BE2C (cell line): ENCODE measurements around the gene OR2V1.
"Not testable (repeated sequence)": the region's sequence is repeated elsewhere in the genome, so short reads cannot be mapped to it uniquely, and the experiment has no call there.

Experiments used
- DNase-seq: peaks from one replicate; pipeline ENCODE4 v3.0.0-alpha.2; 2020
- H3K27me3 ChIP-seq: fragments of 250-450 bp; sonication (Bioruptor Pico); 2 replicates; pipeline ENCODE4 v1.5.1; 2020; ENCODE audit warnings: mild to moderate bottlenecking
- H3K36me3 ChIP-seq: fragments of 250-450 bp; sonication (Bioruptor Pico); 2 replicates; pipeline ENCODE4 v1.5.1; 2020; ENCODE audit warnings: mild to moderate bottlenecking
- H3K4me1 ChIP-seq: fragments of 250-450 bp; sonication (Bioruptor Pico); 2 replicates; pipeline ENCODE4 v1.5.1; 2020
- H3K4me3 ChIP-seq: 2 replicates; pipeline ENCODE4 v1.5.1; 2011; ENCODE audit warnings: low read depth, low read length
- H3K9me3 ChIP-seq: fragments of 250-450 bp; sonication (Bioruptor Pico); 2 replicates; pipeline ENCODE4 v1.5.1; 2020
- CTCF ChIP-seq: IDR thresholded peaks from 2 replicates; pipeline ENCODE4 v1.5.1; 2012; ENCODE audit warnings: mild to moderate bottlenecking, low read depth, low read length

The OR2V1 gene

GRCh38 chr5:181151146-181151545, 20.2 kb upstream of the OR2V1 start:
- H3K36me3 ChIP-seq, result no peaks in the 10 kb centered on the region
- no peaks in the 10 kb centered on the region for H3K9me3 ChIP-seq
- no peaks in the 10 kb centered on the region for H3K4me1 ChIP-seq
- no peak for DNase-seq
- no peak overlapping the region for H3K4me3 ChIP-seq
- no peaks in the 10 kb centered on the region for H3K27me3 ChIP-seq
- TF ChIP-seq CTCF, result no peak

- no peaks in the 10 kb centered on the region for H3K27me3 ChIP-seq
Observed at GRCh38 chr5:181149806-181150733, 19.1 kb upstream of the OR2V1 start.

GRCh38 chr5:181149355-181149754, 18.4 kb upstream of the OR2V1 start:
- no peak for DNase-seq
- no peaks in the 10 kb centered on the region for H3K4me1 ChIP-seq
- no peaks in the 10 kb centered on the region for H3K27me3 ChIP-seq
- no peaks in the 10 kb centered on the region for H3K36me3 ChIP-seq
- no peak for TF ChIP-seq CTCF
- H3K4me3 ChIP-seq, result no peak overlapping the region
- no peaks in the 10 kb centered on the region for H3K9me3 ChIP-seq

More at GRCh38 chr5:181149806-181150733, 19.1 kb upstream of the OR2V1 start:
- no peaks in the 10 kb centered on the region for H3K36me3 ChIP-seq
- H3K9me3 ChIP-seq, result no peaks in the 10 kb centered on the region
- no peaks in the 10 kb centered on the region for H3K4me1 ChIP-seq
- TF ChIP-seq CTCF, result no peak
- no peak overlapping the region for H3K4me3 ChIP-seq
- DNase-seq, result no peak

- H3K36me3 ChIP-seq, result not testable (repeated sequence)
Observed at GRCh38 chr5:181146927-181147636, 16.1 kb upstream of the OR2V1 start, which contains the start of gene OR2V2. Gene OR2V2, plus strand, starts transcription at chr5:181147586. Its CDS starts 7,357 bp downstream, at chr5:181154943.

GRCh38 chr5:181145133-181145532, 14.2 kb upstream of the OR2V1 start:
- no peak for DNase-seq

More at GRCh38 chr5:181146927-181147636, 16.1 kb upstream of the OR2V1 start, which contains the start of gene OR2V2:
- not testable (repeated sequence) for H3K4me3 ChIP-seq, H3K27me3 ChIP-seq, H3K9me3 ChIP-seq, DNase-seq, H3K4me1 ChIP-seq

More at GRCh38 chr5:181145133-181145532, 14.2 kb upstream of the OR2V1 start:
- no peaks in the 10 kb centered on the region for H3K4me1 ChIP-seq
- TF ChIP-seq CTCF, result no peak
- no peaks in the 10 kb centered on the region for H3K36me3 ChIP-seq
- H3K4me3 ChIP-seq, result no peak overlapping the region
- no peaks in the 10 kb centered on the region for H3K9me3 ChIP-seq
- peaks cover 7% of the 10 kb centered on the region; the same call in 1 of the 2 replicates for H3K27me3 ChIP-seq
